CD4-positive, alpha-beta T cell treated with Interleukin-21 for 1 hour (primary cell): Measurements from ENCODE around the gene AMBRA1.

Source experiments
- DNase-seq: peaks from one replicate; pipeline ENCODE4 v3.0.0-alpha.2; 2020

The AMBRA1 gene

GRCh38 chr11:46362156-46363030, 231.4 kb downstream of the AMBRA1 start:
- DNase-seq: no peak

DNA sequence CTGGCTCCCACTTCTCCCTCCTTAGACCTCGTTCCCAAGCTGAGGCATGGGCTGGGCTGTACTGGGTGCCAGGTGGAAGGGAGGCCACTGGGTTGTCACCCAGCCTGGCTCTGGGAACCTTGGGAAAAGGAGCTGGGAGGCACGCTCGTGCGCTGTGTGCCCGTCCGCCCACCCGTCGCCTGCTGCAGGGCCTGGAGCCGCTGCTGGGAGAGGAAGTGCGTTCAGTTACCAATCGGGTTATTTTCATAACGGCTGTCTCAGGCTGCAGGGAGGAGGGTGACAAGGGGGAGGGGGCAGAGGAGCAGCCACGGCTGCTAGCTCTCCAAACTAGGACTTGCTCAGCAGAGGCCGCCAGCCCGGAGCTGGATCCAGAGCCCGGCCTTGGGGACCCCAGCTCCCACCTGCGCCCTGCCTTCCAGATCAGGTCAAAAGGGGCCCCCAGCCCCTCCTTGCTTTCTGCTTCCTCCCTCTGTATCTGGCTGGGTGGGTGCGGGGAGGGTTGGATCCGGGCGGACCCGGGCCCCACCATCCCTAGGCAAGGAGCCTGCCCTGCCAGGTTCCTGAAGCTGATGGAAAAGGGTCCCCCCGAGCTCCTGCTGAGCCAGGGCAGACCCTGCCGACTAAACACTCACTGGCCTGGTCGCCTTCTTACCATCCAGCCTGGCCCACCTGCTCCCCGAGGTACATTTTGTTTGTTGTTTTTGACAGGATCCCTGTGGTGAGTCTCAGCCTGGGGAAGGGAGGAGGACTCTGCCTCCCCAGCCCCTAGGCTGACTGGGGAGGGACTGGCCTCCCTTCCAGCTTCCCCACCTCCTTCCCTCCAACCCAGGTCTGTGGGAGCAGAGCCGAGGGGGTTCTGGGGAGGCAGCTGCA, 232.3 kb downstream of the AMBRA1 start:
- peak; percentile 66 for DNase-seq

DNA sequence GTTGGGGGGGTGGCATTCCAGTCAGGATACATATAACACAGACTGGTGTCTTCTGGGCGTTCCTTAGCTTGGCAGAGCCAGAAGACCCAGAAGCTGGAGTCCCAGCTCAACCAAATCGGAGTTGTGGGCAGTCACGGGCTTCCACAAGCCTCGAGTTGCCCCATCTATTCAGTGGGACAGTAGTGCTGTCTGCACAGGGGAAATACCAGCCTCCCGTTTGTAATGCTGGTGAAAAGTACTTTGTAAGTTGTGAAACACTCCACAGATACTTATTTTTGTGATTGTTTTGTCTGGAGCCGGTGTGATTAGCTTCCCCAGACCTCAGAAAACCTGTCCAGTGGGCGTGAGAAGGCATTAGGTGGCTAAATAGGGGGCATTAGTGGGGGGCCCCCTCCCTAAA, 232.9 kb downstream of the AMBRA1 start:
- no peak for DNase-seq

DNA sequence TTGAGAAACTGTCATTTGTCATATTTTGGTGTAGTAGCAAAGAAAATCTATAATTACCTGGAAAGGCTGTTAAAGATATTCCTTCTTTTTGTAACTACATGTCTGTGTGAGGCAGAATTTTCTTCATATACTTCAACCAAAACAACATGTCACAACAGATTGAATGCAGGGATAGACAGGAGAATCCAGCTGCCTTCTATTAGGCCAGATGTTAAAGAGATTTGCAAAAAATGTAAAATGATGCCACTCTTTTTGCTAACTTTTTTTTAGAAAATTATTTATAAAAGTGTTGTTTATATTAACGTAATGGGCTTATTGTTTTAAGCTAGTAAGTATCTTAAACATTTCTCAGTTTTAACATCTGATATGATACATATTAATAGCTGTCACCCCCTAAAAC, 233.9 kb downstream of the AMBRA1 start:
- no peak for DNase-seq

DNA sequence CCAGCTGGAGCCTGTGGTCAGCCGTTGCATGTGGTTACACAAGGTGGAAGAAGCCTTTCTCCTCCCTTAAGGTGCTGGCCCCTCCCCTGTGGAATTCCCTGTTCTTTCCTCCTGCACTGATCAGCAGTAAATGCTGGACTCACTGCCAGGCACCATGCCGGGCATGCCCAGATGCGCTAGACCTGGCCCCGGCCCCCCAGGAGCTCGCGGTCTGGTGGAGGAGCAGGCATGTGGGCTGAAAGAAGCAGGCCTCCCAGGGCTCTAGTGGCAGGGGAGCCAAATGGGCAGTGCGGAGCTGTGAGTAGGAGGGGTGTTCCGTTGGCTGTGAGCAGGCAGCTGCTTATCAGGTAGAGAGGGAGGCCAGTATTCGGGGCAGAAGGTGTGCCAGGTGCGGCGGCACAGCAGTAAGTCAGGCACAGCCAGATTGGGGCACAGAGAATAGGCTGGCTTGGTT, 236.3 kb downstream of the AMBRA1 start:
- DNase-seq: no peak

DNA sequence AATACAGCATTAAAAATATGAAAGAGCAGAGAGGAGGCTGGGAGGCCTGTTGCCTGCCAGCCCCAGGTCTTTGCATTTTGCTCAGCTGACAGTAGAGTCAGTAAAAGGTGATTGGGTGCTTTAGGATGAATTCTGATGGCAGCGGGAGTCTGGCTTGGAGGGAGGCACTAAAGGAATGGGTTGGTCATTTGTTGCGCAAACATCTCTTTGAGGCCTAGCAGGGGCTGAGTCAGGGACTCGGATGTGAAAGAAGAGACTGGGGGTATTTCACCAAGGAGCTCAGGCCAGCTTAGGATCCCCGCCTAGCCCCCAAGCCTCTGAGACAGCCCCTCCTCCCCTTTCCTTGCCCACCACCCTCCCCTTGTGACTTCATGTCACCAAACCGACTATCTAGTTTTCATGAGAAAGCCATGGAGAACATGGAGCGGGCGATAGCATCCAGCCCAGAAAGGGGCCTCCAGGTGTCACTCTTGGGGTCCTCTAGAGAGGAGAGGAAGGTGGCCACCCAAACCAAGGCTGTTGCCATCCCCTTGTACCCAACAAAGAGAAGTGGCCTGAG, 236.8 kb downstream of the AMBRA1 start:
- DNase-seq: no peak

GRCh38 chr11:46353698-46354097, 240.1 kb downstream of the AMBRA1 start:
- no peak for DNase-seq

DNA sequence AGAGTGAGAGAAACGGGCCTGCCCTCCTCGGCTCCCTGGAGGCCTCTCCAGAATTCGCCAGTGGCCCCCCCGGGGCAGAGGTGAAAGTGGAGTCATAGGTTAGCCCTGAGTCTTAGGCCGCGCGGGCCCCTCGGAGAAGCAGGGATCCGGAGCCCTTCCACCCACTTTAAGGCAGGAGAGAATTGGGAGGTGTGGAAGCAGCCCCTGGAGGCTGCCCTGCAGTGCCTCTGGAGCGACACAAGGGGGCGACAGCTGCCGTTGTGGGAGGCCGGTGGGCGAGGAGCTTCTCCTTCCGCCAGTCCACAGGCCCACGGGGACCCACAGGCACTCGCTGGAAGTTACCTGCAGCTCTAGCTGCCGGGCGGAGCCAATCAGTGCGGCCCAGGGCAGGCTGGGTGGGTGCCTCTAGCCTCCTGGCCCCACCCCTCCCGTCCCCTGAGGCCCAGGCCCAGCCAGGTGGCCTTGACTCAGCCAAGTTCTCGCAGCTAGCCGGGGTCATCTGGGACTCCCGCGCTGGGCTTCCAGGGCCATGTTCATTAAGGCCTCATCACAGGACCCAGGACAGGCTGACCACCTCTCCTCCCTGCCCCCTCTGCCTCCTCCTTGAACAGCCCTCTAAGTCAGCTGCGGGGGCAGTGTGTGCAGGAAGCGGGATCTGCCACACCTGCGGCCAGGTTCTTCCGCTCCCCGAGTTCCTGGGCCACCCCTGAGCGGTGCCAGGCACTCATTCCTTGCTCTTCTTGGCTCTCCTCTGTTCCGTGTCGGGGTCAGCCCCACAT, 241.6 kb downstream of the AMBRA1 start:
- DNase-seq: peak; percentile 88

GRCh38 chr11:46351606-46352005, 242.2 kb downstream of the AMBRA1 start:
- DNase-seq: no peak

DNA sequence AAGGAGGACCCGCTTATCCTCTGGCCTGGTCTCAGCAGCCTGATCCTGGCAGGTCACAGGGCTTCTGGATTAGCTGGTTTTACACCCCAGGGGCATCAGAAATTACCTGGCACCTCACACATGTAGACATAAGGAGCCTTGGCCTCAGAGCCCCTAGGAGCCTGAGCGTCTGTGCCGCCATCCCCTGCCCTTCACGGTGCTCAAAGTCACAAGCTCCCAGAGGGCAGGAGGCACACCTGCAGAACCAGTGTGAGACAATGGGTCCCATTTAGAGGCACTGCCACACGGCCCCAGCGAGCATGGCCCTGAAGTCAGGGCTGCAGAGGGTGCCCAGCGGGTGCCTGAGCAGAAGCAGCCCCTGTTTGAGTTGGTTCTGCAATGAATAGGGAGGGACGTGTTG, 242.7 kb downstream of the AMBRA1 start:
- no peak for DNase-seq

- no peak for DNase-seq
Measured at GRCh38 chr11:46350695-46351094, 243.1 kb downstream of the AMBRA1 start.

DNA sequence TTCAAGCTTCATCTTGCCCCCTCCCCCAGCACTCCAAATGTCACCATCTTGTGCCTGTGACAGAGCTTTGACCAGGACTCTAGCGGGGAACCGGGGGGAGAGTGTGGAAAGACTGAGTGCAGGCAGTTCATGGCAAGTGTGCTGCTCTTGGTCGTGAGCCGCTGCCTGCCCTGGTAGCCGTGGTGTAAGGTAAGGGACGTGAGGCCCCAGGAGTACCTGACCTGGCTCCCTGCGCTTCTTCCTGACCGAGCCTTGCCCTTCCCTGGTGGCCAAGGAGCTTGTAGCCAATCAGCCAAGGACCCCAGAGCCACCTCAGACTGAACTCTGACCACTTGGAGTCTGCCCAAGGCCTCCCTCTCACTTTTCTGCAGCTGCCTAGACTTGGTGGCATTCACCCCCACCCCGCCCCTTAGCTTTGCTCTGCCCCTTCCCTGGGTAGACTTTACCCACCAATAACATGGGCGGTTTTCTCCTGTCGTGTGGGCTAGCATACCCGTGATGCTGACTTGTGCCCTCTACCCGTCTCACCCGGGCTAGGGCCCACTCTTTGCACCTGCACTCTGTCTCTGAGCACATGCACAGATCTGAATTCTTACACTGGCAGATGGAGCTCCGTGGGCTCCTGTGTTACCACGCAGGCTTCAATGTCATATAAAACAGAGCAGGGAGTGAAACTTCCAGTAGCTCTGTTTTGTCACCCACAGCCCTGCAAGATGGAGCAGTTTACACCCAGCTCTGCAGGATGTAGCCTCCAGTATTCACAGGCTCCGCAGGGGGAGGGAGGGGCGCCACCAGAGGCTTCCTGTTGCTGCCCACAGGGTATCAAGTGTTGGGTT, 245.0 kb downstream of the AMBRA1 start:
- DNase-seq: peak; percentile 74

- DNase-seq: no peak
Measured at GRCh38 chr11:46347637-46348311, 246.0 kb downstream of the AMBRA1 start.

- DNase-seq: peak; percentile 93
Measured at GRCh38 chr11:46346886-46347636, 246.8 kb downstream of the AMBRA1 start, which contains the start of gene DGKZ. Gene DGKZ (plus strand): TSS chr11:46347463. CDS start chr11:46347660, 197 bp downstream.
